ENCODE results near the gene CABLES1.
A peak's percentile ranks its signal among the peaks of the same experiment; 100 is the strongest.

Gene CABLES1

GRCh38 chr18:23207191-23207955 is 72.1 kb downstream of the CABLES1 start:
- DNase-seq (ENCODE audit: low read depth, low spot score) = peak; percentile 54
- in situ Hi-C loops (cut with HindIII; ENCODE audit: low sequenced_read_pairs) = no loop called here
- H3K4me3 ChIP-seq (ENCODE audit: low read depth, low read length) = no peak overlapping the region
- TF ChIP-seq CTCF (IDR thresholded peaks at IDR 0.05; ENCODE audit: low read depth, low read length) = peak; percentile 52

DNA sequence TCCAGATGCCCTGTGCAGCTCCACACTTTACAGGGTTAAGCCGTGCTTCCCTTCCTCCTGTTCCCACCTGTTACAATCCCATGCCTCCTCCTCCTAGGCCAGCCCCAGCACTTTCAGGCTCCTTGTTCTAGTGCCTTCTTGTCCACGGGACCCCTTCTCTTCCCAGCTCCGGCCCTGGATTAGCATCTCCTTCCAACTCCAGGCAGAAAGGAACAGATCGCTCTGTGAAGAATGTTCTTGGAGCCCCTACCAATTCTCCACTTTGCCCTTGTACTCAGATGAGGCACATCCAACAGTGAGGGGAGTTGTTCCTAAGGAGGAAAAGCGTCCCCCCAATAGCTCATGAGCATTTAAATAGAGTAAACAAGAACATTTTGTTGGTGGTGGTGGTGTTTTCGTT is 72.7 kb downstream of the CABLES1 start:
- H3K4me3 ChIP-seq (ENCODE audit: low read depth, low read length) = no peak overlapping the region
- DNase-seq (ENCODE audit: low read depth, low spot score) = no peak
- no peak for TF ChIP-seq CTCF (IDR thresholded peaks at IDR 0.05; ENCODE audit: low read depth, low read length)
- in situ Hi-C loops (cut with HindIII; ENCODE audit: low sequenced_read_pairs) = no loop called here

DNA sequence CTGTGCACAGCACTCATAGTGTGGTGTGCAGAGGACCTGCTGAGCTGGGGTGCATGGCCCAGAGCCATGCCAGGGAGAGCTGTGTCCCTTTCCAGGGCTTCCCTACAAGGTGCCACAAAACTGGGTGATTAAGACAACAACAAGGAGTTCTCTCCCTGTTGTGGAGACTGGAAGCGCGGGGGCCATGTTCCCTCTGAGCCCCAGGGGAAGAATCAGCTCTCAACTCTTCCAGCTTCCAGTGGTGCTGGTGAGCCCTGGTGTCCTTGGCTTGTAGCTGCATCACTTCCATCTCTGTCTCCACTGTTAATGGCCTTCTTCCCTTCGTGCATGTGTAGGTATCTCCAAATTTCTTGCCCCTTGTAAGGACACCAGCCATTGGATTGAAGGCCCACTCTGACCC is 73.3 kb downstream of the CABLES1 start:
- no peak for TF ChIP-seq CTCF (IDR thresholded peaks at IDR 0.05; ENCODE audit: low read depth, low read length)
- DNase-seq (ENCODE audit: low read depth, low spot score) = no peak
- no peak overlapping the region for H3K4me3 ChIP-seq (ENCODE audit: low read depth, low read length)
- in situ Hi-C loops (cut with HindIII; ENCODE audit: low sequenced_read_pairs) = no loop called here

DNA sequence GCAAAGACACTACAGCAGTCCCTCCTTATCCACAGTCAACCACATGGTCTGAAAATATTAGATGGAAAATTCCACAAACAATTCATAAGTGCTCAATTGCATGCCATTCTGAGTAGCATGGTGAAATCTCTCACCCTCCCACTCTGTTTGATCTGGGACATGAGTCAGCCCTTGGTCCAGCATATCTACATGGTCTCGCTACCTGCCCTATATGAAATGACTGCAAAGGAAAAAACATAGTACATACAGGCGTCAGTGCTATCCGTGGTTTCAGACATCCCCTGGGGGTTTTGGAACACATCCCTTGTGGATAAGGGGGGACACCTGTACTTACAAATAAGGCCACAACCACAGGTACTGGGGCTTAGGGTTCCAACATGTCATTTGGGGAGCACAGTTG is 73.7 kb downstream of the CABLES1 start:
- TF ChIP-seq CTCF (IDR thresholded peaks at IDR 0.05; ENCODE audit: low read depth, low read length) = no peak
- in situ Hi-C loops (cut with HindIII; ENCODE audit: low sequenced_read_pairs) = no loop called here
- no peak for DNase-seq (ENCODE audit: low read depth, low spot score)
- H3K4me3 ChIP-seq (ENCODE audit: low read depth, low read length) = no peak overlapping the region

- DNase-seq (ENCODE audit: low read depth, low spot score) = no peak
- no peak for TF ChIP-seq CTCF (IDR thresholded peaks at IDR 0.05; ENCODE audit: low read depth, low read length)
- H3K4me3 ChIP-seq (ENCODE audit: low read depth, low read length) = no peak overlapping the region
- in situ Hi-C loops (cut with HindIII; ENCODE audit: low sequenced_read_pairs) = no loop called here
These were observed 74.5 kb downstream of the CABLES1 start for GRCh38 chr18:23209796-23210195.

- no peak overlapping the region for H3K4me3 ChIP-seq (ENCODE audit: low read depth, low read length)
- in situ Hi-C loops (cut with HindIII; ENCODE audit: low sequenced_read_pairs) = no loop called here
- no peak for DNase-seq (ENCODE audit: low read depth, low spot score)
- TF ChIP-seq CTCF (IDR thresholded peaks at IDR 0.05; ENCODE audit: low read depth, low read length) = no peak
These were observed 75.2 kb downstream of the CABLES1 start for GRCh38 chr18:23210526-23210925.
